PC-3 (cell line): ENCODE results near the gene SCCPDH.

Experiments used
- EZH2 ChIP-seq: fragments of 300-600 bp; sonication (generic); IDR thresholded peaks from one replicate; pipeline ENCODE4 v1.6.1; 2017; ENCODE audit warnings: antibody characterized with exemption, mild to moderate bottlenecking, low read length; ENCODE audit not compliant: unreplicated experiment
- TF ChIP-seq, protein P1 (sequence below): fragments of 300-600 bp; sonication (generic); conservative IDR thresholded peaks from 2 replicates; pipeline ENCODE4 v1.5.1; 2017; ENCODE audit warnings: antibody characterized with exemption, low read depth, mild to moderate bottlenecking, low read length

DNA sequence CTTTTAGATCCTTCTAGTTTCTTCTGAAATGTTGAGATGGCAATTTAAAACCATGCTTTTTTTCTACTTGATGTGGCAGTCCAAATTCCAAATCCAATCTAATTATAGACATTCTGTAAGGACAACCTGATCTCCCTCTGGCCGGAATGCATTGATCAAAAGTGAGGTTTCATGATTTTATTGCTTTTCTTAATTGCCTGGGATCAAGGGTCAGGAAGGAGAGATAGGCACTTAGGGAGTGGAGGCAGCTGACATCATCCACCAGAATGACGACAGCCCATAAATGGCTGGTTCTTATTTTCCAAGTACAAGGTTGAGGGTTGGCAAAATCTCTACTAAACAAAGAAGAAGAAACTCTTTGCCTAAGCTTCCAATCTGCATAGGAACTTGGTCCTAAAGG lies 46.4 kb upstream of the SCCPDH start:
- TF ChIP-seq, protein P1, sequence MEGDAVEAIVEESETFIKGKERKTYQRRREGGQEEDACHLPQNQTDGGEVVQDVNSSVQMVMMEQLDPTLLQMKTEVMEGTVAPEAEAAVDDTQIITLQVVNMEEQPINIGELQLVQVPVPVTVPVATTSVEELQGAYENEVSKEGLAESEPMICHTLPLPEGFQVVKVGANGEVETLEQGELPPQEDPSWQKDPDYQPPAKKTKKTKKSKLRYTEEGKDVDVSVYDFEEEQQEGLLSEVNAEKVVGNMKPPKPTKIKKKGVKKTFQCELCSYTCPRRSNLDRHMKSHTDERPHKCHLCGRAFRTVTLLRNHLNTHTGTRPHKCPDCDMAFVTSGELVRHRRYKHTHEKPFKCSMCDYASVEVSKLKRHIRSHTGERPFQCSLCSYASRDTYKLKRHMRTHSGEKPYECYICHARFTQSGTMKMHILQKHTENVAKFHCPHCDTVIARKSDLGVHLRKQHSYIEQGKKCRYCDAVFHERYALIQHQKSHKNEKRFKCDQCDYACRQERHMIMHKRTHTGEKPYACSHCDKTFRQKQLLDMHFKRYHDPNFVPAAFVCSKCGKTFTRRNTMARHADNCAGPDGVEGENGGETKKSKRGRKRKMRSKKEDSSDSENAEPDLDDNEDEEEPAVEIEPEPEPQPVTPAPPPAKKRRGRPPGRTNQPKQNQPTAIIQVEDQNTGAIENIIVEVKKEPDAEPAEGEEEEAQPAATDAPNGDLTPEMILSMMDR, result no peak
- TF ChIP-seq EZH2, result no peak
